Suprapubic skin (tissue), 4 donors: ENCODE measurements around the gene CELSR1. TPM values are rescaled to one million over a fixed set of nuclear protein-coding genes. Genes with fewer than 3 reads are reported as not detected.

Experiments
- DNase-seq, 2 donors: peaks; one replicate each; pipeline ENCODE4 v3.0.0-alpha.2; 2019; ENCODE audit warnings: low spot score in 2 of 2
- H3K27ac ChIP-seq: fragments of 200-600 bp; sonication (generic); one replicate; pipeline ENCODE4 v1.5.1; 2019
- H3K27me3 ChIP-seq: fragments of 200-600 bp; sonication (generic); one replicate; pipeline ENCODE4 v1.5.1; 2019
- H3K36me3 ChIP-seq: fragments of 200-600 bp; sonication (generic); one replicate; pipeline ENCODE4 v1.5.1; 2019
- H3K4me1 ChIP-seq: fragments of 200-600 bp; sonication (generic); one replicate; pipeline ENCODE4 v1.5.1; 2019
- H3K4me3 ChIP-seq: fragments of 200-600 bp; sonication (generic); one replicate; pipeline ENCODE4 v1.5.1; 2019; ENCODE audit warnings: mild to moderate bottlenecking
- H3K9me3 ChIP-seq: fragments of 200-600 bp; sonication (generic); one replicate; pipeline ENCODE4 v1.5.1; 2019
- EP300 ChIP-seq: sonication (generic); formaldehyde crosslinking; IDR thresholded peaks from one replicate; pipeline ENCODE4 v1.6.1; 2017; ENCODE audit warnings: antibody characterized with exemption
- POLR2A ChIP-seq, 2 donors: fragments of 450-650 bp; IDR thresholded peaks; one replicate each; pipeline ENCODE4 v1.6.1; 2017; ENCODE audit warnings: antibody characterized with exemption in 2 of 2, mild to moderate bottlenecking in 2 of 2, moderate library complexity in 2 of 2
- POLR2AphosphoS5 ChIP-seq, 3 donors: sonication (generic); formaldehyde crosslinking; IDR thresholded peaks; one replicate each; pipeline ENCODE4 v1.6.1; 2017; ENCODE audit warnings: antibody characterized with exemption in 3 of 3
- WGBS: methylation state at CpG from one replicate; pipeline ENCODE4 v1.1.5; 2018; 5-methylcytosine and 5-hydroxymethylcytosine counted together
- total RNA-seq, 4 donors: library from RNA; depleted of rRNA; stranded (reverse); fragments of >200 nt; gene quantifications; one replicate each; pipeline ENCODE4 v1.1.0, GENCODE V29; 2016
- TF ChIP-seq, protein P1 (sequence below), 2 donors: fragments of 200-600 bp in 1 of 2; fragments of 450-650 bp in 1 of 2; sonication (generic) in 1 of 2; IDR thresholded peaks; one replicate each; pipeline ENCODE4 v1.5.1; 2016 to 2019; ENCODE audit warnings: antibody characterized with exemption in 2 of 2, mild to moderate bottlenecking in 1 of 2, moderate library complexity in 1 of 2

Gene CELSR1
- total RNA-seq, 4 donors from 2014 or later = 75.6 to 102 (median 77.5) TPM

DNA sequence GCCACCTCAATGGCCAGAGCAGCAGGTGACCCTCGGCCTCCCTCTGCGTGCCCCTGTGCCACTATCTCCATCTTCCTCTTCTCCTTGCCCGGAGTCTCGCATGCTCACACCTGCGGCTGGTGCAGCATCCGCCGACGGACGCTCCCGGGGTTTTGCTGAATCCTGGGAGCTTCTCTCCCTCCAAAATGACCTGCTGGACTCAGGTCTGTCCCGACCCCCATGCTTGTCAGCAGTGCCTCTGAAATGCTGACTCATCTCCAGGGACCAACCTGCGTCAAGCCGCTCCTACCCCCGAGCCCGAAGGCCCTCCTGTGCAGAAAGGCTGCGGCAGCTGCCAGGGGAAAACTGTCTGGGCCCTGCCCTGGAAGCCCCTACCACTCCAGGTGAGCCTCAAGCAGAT, 58.4 kb downstream of the CELSR1 start:
- no peaks in the 10 kb centered on the region for H3K36me3 ChIP-seq
- DNase-seq = no peak
- no peaks in the 10 kb centered on the region for H3K9me3 ChIP-seq
- peaks cover 3% of the 10 kb centered on the region for H3K27me3 ChIP-seq
- no peak overlapping the region for H3K4me3 ChIP-seq
- no peak for TF ChIP-seq EP300
- TF ChIP-seq POLR2AphosphoS5 (IDR thresholded peaks at IDR 0.05) = no peak
- TF ChIP-seq, protein P1, sequence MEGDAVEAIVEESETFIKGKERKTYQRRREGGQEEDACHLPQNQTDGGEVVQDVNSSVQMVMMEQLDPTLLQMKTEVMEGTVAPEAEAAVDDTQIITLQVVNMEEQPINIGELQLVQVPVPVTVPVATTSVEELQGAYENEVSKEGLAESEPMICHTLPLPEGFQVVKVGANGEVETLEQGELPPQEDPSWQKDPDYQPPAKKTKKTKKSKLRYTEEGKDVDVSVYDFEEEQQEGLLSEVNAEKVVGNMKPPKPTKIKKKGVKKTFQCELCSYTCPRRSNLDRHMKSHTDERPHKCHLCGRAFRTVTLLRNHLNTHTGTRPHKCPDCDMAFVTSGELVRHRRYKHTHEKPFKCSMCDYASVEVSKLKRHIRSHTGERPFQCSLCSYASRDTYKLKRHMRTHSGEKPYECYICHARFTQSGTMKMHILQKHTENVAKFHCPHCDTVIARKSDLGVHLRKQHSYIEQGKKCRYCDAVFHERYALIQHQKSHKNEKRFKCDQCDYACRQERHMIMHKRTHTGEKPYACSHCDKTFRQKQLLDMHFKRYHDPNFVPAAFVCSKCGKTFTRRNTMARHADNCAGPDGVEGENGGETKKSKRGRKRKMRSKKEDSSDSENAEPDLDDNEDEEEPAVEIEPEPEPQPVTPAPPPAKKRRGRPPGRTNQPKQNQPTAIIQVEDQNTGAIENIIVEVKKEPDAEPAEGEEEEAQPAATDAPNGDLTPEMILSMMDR (IDR thresholded peaks at IDR 0.05) = no peak
- TF ChIP-seq POLR2A (IDR thresholded peaks at IDR 0.05) = no peak
- WGBS = 94% methylated on average over 11 of the region's 16 CpGs
- peaks cover 46% of the 10 kb centered on the region for H3K4me1 ChIP-seq
- H3K27ac ChIP-seq = no peak overlapping the region

DNA sequence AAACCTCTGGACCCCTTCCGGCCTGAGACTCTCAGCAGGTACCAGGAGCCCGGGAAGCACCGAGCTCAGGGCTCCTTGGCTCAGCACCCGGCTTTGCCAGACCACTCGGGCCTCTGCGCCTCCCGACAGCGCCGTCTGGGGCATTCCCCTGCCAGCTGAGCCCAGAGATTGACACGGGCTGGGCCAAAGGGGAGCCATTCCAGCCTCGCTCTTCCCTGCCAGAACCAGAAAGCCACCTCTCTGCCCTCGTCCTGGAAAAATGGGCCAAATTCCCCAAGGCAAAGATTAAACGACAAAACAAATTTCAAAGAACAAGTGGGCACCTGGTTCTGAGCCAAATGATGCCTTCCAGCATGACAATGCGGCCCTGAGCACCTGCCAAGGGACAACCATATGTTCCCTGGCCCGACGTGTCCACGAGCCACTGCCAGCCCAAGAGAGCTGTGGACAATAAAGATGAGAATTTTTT, 59.3 kb downstream of the CELSR1 start:
- H3K4me1 ChIP-seq = peaks cover 40% of the 10 kb centered on the region
- no peak overlapping the region for H3K4me3 ChIP-seq
- no peaks in the 10 kb centered on the region for H3K36me3 ChIP-seq
- peaks cover 3% of the 10 kb centered on the region for H3K27me3 ChIP-seq
- H3K9me3 ChIP-seq = no peaks in the 10 kb centered on the region
- DNase-seq = no peak
- WGBS = 47% methylated on average over 9 of the region's 17 CpGs
- no peak overlapping the region for H3K27ac ChIP-seq
- TF ChIP-seq EP300 = no peak
- TF ChIP-seq POLR2A (IDR thresholded peaks at IDR 0.05) = no peak
- TF ChIP-seq, protein P1 (IDR thresholded peaks at IDR 0.05) = no peak
- TF ChIP-seq POLR2AphosphoS5 (IDR thresholded peaks at IDR 0.05) = no peak

DNA sequence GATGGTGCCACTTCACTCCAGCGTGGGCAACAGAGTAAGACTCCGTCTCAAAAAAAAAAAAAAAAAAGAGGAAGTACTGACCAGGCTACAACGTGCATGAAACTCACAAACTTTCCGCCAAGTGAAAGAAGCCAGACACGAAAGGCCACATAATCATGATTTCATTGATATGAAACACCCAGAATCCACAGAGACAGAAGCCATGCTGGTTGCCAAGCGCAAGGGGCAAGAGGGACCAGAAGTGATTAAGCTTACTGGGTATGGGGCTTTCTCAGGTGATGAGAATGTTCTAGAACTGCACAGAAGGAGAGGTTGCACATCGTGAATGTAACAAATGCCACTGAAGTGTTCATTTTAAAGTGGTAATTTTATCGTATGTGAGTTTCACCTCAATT, 60.9 kb downstream of the CELSR1 start:
- DNase-seq = no peak
- H3K4me1 ChIP-seq = peaks cover 39% of the 10 kb centered on the region

DNA sequence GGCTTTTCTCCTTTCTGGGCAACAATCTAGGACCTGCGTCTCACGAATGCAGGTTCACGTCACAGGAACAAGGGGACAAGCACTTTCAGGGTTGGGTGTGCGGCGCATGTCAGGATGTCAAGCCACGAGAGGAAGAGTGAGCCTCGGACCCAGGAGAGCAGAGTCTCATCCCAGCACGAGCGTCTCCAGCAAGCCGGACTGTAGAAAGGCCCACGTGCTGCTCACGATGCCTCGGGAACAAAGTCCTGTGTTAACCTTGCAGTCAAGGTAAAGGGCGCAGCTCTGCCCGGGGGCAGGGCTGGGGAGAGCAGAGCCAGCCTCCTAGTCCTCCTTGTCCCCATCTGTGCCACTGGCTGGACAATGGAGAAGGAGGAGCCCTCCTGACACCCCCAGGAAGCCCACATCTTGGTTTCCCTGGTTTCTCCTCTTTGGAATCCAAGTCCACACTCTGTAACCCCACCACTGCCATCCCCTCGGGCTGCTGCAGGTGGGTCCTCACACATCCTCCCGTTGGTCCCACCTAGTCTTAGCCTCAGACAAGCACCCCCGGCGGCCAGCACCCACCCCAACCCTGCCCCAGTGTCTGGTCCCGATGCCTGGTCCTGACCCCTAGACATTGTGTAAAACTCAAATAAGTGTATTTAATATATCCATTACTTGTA, 63.4 kb downstream of the CELSR1 start:
- Histone ChIP-seq H3K27me3 (no peaks in the 10 kb centered on the region), H3K4me3 (no peak overlapping the region), H3K9me3 (no peaks in the 10 kb centered on the region), H3K4me1 (peaks cover 21% of the 10 kb centered on the region), H3K36me3 (no peaks in the 10 kb centered on the region), H3K27ac (no peak overlapping the region)
- 84% methylated on average over 20 of the region's 20 CpGs for WGBS
- TF ChIP-seq POLR2AphosphoS5 (IDR thresholded peaks at IDR 0.05) (no peak), POLR2A (IDR thresholded peaks at IDR 0.05) (no peak), EP300 (no peak)
- TF ChIP-seq, protein P1 (IDR thresholded peaks at IDR 0.05) = no peak
- DNase-seq = no peak

More for the DNA sequence above, 60.9 kb downstream of the CELSR1 start:
- H3K9me3 ChIP-seq = no peaks in the 10 kb centered on the region
- TF ChIP-seq POLR2A (IDR thresholded peaks at IDR 0.05) (no peak), EP300 (no peak), POLR2AphosphoS5 (IDR thresholded peaks at IDR 0.05) (no peak)
- TF ChIP-seq, protein P1 (IDR thresholded peaks at IDR 0.05) = no peak
- no peak overlapping the region for H3K4me3 ChIP-seq
- no peaks in the 10 kb centered on the region for H3K36me3 ChIP-seq
- H3K27ac ChIP-seq = no peak overlapping the region
- H3K27me3 ChIP-seq = no peaks in the 10 kb centered on the region
- WGBS = 81% methylated on average over 8 of the region's 8 CpGs

DNA sequence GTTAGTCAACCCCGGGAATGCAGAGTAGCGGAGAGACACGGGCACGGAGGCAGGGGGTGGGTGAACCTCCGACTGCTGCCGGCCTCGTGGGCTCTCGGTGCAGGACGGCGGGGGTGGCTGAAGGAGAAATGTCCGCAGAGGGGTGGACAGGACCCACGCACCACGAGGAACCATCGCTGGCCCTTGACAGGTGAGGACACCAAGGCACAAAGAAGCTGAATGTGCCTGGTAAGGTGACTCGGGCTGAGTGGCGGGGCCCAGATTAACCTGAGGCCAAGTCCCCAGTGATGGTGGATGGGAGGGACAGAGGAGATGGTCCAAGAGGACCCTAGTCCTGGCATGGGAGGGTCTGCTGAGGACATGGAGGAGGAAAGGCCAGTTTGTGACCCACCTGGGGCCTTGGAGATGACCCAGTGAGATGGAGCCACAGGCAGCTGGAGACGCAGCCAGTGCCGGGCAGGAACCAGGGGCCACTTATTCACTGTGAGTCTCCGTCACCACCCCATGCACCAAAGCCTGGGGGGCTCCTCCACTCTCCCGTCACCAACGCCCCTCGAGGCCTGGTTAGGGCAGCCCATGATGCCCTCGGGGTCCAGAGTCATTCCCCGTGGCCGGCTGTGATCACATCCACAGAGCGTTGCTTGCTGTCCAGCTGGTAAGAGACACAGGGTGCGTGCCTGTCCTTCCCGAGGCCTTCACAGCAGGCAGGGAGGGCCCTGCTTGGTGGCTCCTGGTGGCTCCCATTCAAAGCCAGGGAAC, 64.2 kb downstream of the CELSR1 start:
- H3K4me1 ChIP-seq = peaks cover 17% of the 10 kb centered on the region
- H3K9me3 ChIP-seq = no peaks in the 10 kb centered on the region
- no peak overlapping the region for H3K4me3 ChIP-seq
- no peak for DNase-seq
- H3K27me3 ChIP-seq = no peaks in the 10 kb centered on the region
- TF ChIP-seq, protein P1 (IDR thresholded peaks at IDR 0.05) = no peak
- TF ChIP-seq POLR2AphosphoS5 (IDR thresholded peaks at IDR 0.05) (no peak), EP300 (no peak), POLR2A (IDR thresholded peaks at IDR 0.05) (no peak)
- H3K27ac ChIP-seq = no peak overlapping the region
- 86% methylated on average over 26 of the region's 28 CpGs for WGBS
- H3K36me3 ChIP-seq = no peaks in the 10 kb centered on the region
